GM04504 (cell line): ENCODE results near the gene SCGB1D4.

Experiments
- DNase-seq: peaks from one replicate; pipeline ENCODE4 v3.0.0-alpha.2; 2012; ENCODE audit warnings: low read depth

SCGB1D4 gene

DNA sequence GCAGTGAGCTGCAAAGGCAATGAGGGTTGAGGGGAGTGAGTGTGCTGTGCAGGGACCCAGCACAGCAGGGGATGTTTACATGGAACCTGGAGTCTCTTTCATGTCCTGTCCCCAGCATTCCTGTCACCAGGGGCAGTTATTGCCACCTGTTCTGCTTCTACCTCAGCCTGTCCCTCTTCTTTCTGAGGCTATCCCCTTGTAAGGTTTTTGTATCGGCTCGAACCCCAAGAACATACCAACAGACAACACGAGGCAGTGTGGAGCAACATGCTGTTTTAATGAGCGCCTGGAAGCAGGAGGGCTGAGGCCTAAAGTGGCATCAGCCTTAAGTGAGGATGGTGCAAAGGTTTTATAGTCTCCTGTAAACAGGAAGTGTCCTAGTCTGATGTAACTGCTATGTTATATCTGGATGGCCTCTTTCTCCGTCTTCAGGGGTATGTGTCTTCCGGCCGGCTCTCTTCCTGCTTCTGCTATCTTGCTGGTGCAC, 25.0 kb downstream of the SCGB1D4 start:
- no peak for DNase-seq

DNA sequence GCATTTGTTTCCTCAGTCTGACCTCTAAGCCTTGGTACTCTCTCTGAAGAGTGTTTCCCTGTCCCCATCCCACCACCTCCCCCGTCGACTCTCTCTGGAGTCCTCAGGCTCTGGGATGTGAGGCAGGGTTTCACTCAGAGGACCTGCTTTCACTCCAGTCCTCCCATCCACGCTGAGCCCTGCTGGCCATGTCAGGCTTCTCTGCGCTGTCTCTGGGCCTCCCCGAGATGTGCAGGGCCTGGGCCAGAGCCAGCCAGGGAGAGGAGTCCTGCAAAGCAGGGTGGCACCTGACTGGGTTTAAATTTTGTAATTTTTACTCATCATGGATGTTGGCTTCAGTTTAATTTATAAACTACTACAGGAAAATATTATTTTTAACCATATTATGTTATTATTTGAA, 25.6 kb downstream of the SCGB1D4 start:
- no peak for DNase-seq

DNA sequence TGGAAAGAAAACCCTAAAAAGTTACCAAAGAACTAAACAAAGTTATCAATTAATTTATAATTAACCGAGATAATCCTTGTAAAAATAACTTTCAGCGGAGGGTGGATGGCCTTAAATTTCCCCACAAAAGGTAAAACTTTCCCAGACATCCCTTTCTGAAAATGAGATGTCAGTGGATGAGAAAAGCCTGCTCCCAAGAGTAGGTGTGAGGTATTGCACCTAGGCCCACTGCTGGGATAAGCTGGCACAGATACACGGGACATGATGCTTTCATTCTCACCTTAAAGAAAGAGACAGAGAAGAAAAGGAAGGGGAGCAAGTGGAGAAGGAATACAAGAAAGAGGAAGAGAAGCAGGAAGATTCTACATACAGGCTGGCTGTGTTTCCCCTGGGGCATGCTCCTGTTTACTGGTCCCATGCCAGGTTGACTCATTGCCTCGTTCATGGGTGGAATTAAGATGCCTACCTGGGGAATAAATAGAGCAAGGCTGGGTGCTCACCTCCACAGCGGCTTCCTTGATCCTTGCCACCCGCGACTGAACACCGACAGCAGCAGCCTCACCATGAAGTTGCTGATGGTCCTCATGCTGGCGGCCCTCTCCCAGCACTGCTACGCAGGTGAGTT, 29.1 kb downstream of the SCGB1D4 start, which contains the start of gene SCGB2A2:
SCGB2A2 (plus strand) TSS at position 505 of the 625 bp plus-strand sequence; CDS start at position 564, 59 bp downstream.
- no peak for DNase-seq

DNA sequence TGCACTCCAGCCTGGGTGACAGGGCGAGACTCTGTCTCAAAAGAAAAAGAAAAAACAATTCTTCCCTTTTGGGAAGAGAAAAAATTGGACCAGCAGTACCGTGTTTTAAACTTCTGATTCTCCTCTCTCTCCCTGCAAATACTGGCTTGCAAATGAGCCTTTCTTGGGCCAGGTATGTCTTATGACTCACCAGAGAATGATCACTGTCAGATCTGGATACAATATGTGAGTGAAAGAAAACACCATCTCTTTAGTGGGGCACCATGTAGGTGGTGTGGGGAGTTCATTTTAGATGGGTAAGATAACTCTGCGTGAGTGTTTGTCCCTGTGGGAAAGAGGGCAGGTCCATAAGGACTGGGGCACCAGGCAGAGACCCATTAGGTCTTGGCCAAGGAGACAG, 31.3 kb downstream of the SCGB1D4 start:
- DNase-seq, result no peak

DNA sequence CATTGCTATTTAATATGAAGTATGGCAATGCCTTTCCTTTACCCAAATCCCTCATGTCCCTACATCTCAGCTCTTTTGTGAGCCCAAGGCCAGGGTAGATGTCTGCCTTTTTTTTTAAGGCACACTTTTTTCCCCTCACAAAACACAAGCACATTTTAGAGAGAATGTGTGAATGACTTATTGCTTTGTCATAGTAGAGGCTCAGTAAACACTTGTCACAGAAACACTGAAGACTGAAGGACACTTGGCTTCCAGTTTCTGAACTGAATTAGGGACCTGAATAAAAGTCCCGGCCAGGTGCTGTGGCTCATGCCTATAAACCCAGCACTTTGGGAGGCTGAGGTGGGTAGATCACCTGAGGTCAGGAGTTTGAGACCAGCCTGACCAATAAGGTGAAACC, 31.8 kb downstream of the SCGB1D4 start:
- no peak for DNase-seq

DNA sequence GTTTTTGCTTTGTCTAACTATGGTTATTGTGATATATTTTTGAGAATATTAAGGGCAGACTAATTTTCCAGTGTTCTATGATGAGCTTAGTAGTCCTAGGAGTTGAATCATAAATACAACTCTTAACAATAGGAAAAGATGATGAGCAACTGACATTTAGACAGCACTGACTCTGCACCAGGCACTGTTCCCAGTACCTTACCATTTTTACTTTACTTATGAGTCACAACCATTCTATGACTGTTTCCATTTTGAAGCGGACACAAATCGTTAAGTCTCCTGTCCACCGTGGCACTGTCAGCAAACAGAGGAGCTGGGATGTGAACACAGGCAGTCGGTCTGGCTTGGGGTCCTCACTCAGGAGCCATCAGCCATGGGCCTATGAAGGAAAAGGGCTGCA, 32.3 kb downstream of the SCGB1D4 start:
- no peak for DNase-seq

DNA sequence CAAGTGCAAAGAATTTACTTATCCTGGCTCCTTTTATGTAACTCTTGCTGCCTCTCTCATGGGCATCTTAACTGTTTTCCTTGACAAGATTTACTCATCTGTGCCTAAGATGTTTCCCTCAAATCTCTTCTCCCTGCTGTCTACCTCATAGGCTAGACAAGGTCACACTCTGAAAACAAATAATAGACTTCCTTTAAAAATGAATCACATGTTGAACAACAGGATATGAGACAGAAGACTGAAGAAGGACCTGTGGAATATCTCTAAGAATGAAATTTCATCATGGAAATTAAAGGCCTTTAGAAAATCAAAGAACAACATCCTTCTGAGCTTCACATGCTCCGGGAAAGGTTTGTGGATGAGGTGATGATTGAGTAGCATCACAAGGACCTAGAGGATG, 34.9 kb downstream of the SCGB1D4 start:
- no peak for DNase-seq

DNA sequence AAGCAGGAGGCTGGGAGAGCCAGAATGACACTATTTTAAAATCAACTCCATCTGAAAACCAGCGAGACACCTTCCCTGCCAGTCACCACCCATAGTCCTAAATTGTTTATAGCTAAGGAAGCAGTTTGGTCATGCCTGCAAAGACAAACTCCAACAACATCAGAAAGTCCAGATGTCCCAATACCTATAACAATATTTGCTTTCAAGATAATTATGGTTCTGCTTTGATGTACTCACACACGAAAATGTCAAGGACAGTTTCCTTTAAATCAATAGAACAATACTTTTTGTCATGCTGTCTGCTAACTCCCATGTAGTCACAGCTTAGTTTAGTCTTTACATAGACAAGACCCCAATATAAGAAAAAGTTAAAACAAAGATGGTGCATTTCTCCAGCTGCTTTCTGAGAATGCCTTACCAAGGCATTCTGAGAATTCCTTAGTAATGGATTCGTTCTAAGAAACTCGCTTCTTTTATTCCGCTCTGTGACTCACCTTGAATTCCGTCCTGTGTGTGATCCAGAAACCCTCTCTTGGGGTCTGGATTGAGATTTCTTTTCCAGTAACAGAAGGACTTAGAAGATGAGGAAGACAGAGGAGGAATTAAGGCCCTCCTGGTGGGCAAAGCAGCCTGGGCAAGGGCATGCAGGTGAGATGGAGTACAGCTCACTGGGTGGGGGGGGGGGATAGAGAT, 38.5 kb downstream of the SCGB1D4 start:
- DNase-seq, result no peak

DNA sequence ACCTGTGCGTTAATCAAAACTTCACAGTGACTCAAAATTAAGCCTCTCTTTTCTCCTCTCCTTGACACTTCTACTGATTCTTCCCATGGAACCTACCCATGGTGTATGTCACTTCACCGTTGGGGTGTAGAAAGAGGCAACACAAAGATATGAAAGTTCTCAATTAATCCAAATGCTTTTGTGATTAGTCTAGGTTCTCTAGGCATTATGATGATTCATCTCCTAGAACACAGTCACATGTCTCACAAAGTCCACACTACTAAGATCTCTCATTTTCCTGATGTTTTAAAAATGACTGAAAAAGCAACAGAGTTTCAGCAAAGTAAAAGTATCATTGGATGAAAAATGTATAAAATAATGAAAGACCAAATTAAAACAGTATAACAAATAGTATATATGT, 42.6 kb downstream of the SCGB1D4 start:
- no peak for DNase-seq

DNA sequence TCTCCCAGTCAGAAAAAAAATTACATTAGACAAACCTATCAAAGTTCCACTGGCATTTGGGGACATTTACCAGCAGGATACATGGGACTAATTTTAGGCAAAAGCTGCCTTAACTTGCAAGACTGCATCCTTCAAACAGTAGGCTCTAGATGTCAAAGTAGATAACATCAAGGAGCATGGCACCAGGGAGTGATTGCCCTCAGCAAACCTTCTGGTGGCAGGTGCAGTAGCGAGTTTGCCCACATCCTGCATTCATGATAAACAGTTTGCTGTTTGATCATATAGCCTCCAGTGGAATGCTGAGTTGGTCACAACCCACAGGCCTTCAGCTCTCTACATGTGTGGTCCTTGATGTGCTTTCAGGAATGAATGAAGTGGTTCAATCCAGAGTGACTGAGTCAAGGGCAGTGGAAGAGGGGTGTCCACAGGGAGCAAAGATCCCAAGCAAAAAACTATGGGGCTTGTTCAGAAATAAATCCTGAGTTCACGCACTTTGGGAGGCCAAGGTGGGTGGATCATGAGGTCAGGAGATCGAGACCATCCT, 44.8 kb downstream of the SCGB1D4 start:
- no peak for DNase-seq

DNA sequence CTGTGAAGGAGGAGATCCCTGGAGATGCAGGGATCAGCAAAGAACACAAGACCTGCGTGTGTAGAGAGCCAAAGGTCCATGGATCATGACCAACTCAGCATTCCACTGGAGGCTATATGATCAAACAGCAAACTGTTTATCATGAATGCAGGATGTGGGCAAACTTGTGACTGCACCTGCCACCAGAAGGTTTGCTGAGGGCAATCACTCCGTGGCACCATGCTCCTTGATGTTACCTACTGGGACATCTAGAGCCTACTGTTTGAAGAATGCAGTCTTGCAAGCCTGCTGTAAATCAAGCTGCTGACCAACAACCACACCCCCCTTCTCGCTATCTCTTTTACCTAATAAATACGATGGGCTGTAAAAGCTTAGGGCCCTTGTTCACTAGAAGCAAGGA, 47.2 kb downstream of the SCGB1D4 start:
- DNase-seq, result no peak
